K562 (cell line): Measurements from ENCODE around the gene PPM1N. TPM values are rescaled to one million over a fixed set of nuclear protein-coding genes. Genes with fewer than 3 reads are reported as not detected.

Experiments
- BMI1 ChIP-seq: fragments of 150-350 bp; IDR thresholded peaks from 2 replicates; pipeline ENCODE4 v1.6.1; 2014; ENCODE audit warnings: low read length
- CBX5 ChIP-seq: IDR thresholded peaks from 2 replicates; pipeline ENCODE4 v1.6.1; 2014; ENCODE audit warnings: low read depth, borderline replicate concordance
- COPS2 ChIP-seq: fragments of 450-650 bp; conservative IDR thresholded peaks from 2 replicates; pipeline ENCODE4 v1.6.1; 2016; ENCODE audit warnings: mild to moderate bottlenecking, moderate library complexity
- ELF1 ChIP-seq: fragments of 200-800 bp; sonication (Bioruptor generic); IDR thresholded peaks from 2 replicates; pipeline ENCODE4 v1.6.1; 2016; ENCODE audit warnings: missing genetic modification characterization, missing compliant biosample characterization
- FOXK1 ChIP-seq: sonication (generic); formaldehyde crosslinking; IDR thresholded peaks from 2 replicates; pipeline ENCODE4 v1.8.0; 2022; ENCODE audit warnings: missing genetic modification reagents, mild to moderate bottlenecking, borderline replicate concordance
- FOXP1 ChIP-seq: sonication (generic); formaldehyde crosslinking; IDR thresholded peaks from 2 replicates; pipeline ENCODE4 v1.8.0; 2022; ENCODE audit warnings: mild to moderate bottlenecking, missing genetic modification reagents
- GTF3C2 ChIP-seq: IDR thresholded peaks from 3 replicates; pipeline ENCODE4 v1.6.1; 2011; ENCODE audit warnings: borderline replicate concordance, mild to moderate bottlenecking, moderate library complexity; ENCODE audit not compliant: insufficient read length; ENCODE audit errors: extremely low read depth
- IRF2 ChIP-seq: sonication (generic); formaldehyde crosslinking; IDR thresholded peaks from 2 replicates; pipeline ENCODE4 v1.8.1; 2022; ENCODE audit warnings: mild to moderate bottlenecking, missing genetic modification reagents
- RBM34 ChIP-seq: fragments of 200-400 bp; formaldehyde crosslinking; IDR thresholded peaks from 2 replicates; pipeline ENCODE4 v1.6.1; 2018; ENCODE audit warnings: low read length, borderline replicate concordance; ENCODE audit not compliant: insufficient read depth
- RCOR1 ChIP-seq, 2 experiments: IDR thresholded peaks; 2 replicates each; pipeline ENCODE4 v1.6.1; 2012; ENCODE audit warnings: low read depth in 2 of 2, low read length in 2 of 2, borderline replicate concordance in 1 of 2, improper control_type of control experiment in 1 of 2
- UBTF ChIP-seq, 2 experiments: IDR thresholded peaks; 2 replicates each; pipeline ENCODE4 v1.6.1; 2012; ENCODE audit warnings: improper control_type of control experiment in 2 of 2, low read depth in 2 of 2, low read length in 2 of 2, borderline replicate concordance in 1 of 2
- ZFPM2 ChIP-seq: fragments of 250-450 bp; sonication (Bioruptor Pico); IDR thresholded peaks from 2 replicates; pipeline ENCODE4 v1.5.1; 2022; ENCODE audit warnings: mild to moderate bottlenecking
- ZFX ChIP-seq: sonication (generic); formaldehyde crosslinking; IDR thresholded peaks from 2 replicates; pipeline ENCODE4 v1.8.0; 2022; ENCODE audit warnings: mild to moderate bottlenecking, missing genetic modification reagents, moderate library complexity
- ZNF197 ChIP-seq: fragments of 200-800 bp; sonication (Bioruptor generic); IDR thresholded peaks from 2 replicates; pipeline ENCODE4 v1.6.1; 2016; ENCODE audit warnings: low read depth, missing genetic modification characterization, missing compliant biosample characterization
- ZNF707 ChIP-seq: fragments of 250-450 bp; sonication (Bioruptor Pico); conservative IDR thresholded peaks from 2 replicates; pipeline ENCODE4 v1.8.0; 2022; ENCODE audit warnings: inconsistent platforms, mild to moderate bottlenecking, moderate library complexity
- polyA plus RNA-seq, 8 experiments: library from polyadenylated mRNA; depleted of rRNA in 4 of 8; stranded (reverse) in 5 of 8; unstranded in 3 of 8; fragments of >200 nt; fragmentation: Nextera tagmentation in 2 of 8; fragmentation: Illumina TruSeq in 1 of 8; extraction: Ambion mirVana in 2 of 8; extraction: Trizol in 1 of 8; gene quantifications; 2 replicates each; pipeline versions ENCODE4 v1.2.1 to v1.2.3, GENCODE V29; 2011 to 2014; ENCODE audit warnings: inconsistent platforms in 1 of 8, missing spikeins in 1 of 8
- total RNA-seq, 7 experiments: library from RNA; depleted of rRNA in 6 of 7; stranded (reverse); fragments of >200 nt in 6 of 7; fragmentation: Illumina TruSeq in 2 of 7; extraction: Trizol in 2 of 7; gene quantifications; 2 replicates each; pipeline versions ENCODE4 v1.2.1 to v1.2.3, GENCODE V29; 2011 to 2021; ENCODE audit warnings: low replicate concordance in 1 of 7
- TF ChIP-seq, protein P1 (sequence below): sonication (generic); formaldehyde crosslinking; IDR thresholded peaks from 2 replicates; pipeline ENCODE4 v1.8.1; 2023; ENCODE audit warnings: mild to moderate bottlenecking, missing genetic modification reagents

The PPM1N gene
- total and polyA plus RNA-seq, 9 of the 15 experiments (the other 6 are each of a cell fraction or from before 2014, with no cell fraction given) = 4.5 to 15.6 (median 8.7) TPM

DNA sequence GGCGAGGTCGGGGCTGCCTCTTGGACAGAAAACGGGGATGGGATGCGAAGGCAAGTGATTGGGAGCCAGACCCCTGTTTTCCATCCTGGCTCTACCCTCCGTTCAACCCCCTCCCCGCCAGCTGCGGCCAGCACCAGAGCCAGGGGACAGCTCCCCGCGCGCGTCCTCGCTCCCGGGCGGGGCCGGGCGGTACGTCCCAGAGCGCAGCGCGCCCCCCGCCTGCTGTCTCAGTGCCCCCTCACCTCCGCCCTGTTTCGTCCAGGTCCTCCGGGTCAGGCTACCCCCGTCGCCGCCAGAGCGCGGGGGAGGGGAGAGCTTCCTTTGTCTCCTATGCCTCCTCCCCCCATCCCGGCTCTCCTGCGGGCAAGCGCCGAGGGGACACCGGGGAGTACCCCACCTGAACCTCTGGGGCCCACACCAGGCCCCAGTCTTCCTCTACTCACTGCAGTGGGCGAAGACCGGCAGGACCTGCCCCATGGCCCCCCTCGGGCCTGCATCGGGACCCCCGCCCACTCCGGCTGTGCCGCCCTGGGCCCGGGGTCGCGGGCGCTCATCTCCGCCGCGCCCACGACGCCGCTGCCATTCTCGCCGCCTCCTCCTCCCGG is 1.8 kb upstream of the PPM1N start (continued):
- TF ChIP-seq ELF1 (tag) (no peak), FOXK1 (CRISPR knock-in tag) (0 out of 2 replicates have a peak, but pooled peaks have one; percentile 47), ZFX (CRISPR knock-in tag) (peak; percentile 49), FOXP1 (CRISPR knock-in tag) (peak; percentile 77), RCOR1 (IDR thresholded peaks at IDR 0.05; ENCODE audit: borderline replicate concordance in 1 of 2, low read depth in 2 of 2, low read length in 2 of 2) (peak in 1 of 2 experiments; percentile 62; a peak in 1 of 4 replicates), BMI1 (no peak), ZNF707 (CRISPR knock-in tag) (no peak), CBX5 (0 out of 2 replicates have a peak, but pooled peaks have one; percentile 9), ZFPM2 (CRISPR knock-in tag) (no peak), COPS2 (no peak), GTF3C2 (no peak), ZNF197 (CRISPR knock-in tag) (no peak), RBM34 (no peak), IRF2 (CRISPR knock-in tag) (peak; percentile 89; the same call in 1 of the 2 replicates), UBTF (IDR thresholded peaks at IDR 0.05; ENCODE audit: borderline replicate concordance in 1 of 2, low read depth in 2 of 2, low read length in 2 of 2) (no peak)
- TF ChIP-seq, protein P1, sequence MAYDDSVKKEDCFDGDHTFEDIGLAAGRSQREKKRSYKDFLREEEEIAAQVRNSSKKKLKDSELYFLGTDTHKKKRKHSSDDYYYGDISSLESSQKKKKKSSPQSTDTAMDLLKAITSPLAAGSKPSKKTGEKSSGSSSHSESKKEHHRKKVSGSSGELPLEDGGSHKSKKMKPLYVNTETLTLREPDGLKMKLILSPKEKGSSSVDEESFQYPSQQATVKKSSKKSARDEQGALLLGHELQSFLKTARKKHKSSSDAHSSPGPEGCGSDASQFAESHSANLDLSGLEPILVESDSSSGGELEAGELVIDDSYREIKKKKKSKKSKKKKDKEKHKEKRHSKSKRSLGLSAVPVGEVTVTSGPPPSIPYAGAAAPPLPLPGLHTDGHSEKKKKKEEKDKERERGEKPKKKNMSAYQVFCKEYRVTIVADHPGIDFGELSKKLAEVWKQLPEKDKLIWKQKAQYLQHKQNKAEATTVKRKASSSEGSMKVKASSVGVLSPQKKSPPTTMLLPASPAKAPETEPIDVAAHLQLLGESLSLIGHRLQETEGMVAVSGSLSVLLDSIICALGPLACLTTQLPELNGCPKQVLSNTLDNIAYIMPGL (CRISPR knock-in tag) = no peak
